Activated T-helper 17 cell treated with anti-CD3 and anti-CD28 coated beads, Interleukin-2, amount 50 U/mL, for 72 hours (primary cell): ENCODE results near the gene RPS6KB2. TPM values are rescaled to one million over a fixed set of nuclear protein-coding genes. Genes with fewer than 3 reads are reported as not detected.
"Not testable (repeated sequence)": the region's sequence is repeated elsewhere in the genome, so short reads cannot be mapped to it uniquely, and the experiment has no call there.

Experiments used
- ATAC-seq: fragments of 150-1000 bp; cut with Tn5 transposase; replicated peaks from 2 replicates; pipeline ENCODE4 v1.10.0; 2021; ENCODE audit warnings: mild to moderate bottlenecking, moderate library complexity
- H3K27ac Mint-ChIP-seq: one replicate; pipeline ENCODE4 v1.8.0; 2022; ENCODE audit warnings: mixed read lengths
- H3K27me3 Mint-ChIP-seq: one replicate; pipeline ENCODE4 v1.8.0; 2022; ENCODE audit warnings: mixed read lengths
- H3K36me3 Mint-ChIP-seq: one replicate; pipeline ENCODE4 v1.8.0; 2022; ENCODE audit warnings: low read depth, mild to moderate bottlenecking, mixed read lengths
- H3K4me1 Mint-ChIP-seq: one replicate; pipeline ENCODE4 v1.8.0; 2022; ENCODE audit warnings: mixed read lengths
- H3K4me3 Mint-ChIP-seq: one replicate; pipeline ENCODE4 v1.8.0; 2022; ENCODE audit warnings: mild to moderate bottlenecking, mixed read lengths
- H3K9me3 Mint-ChIP-seq: one replicate; pipeline ENCODE4 v1.8.0; 2022; ENCODE audit warnings: mixed read lengths
- total RNA-seq, 2 donors: library from RNA; stranded (reverse); gene quantifications; one replicate each; pipeline ENCODE4 v1.2.3, GENCODE V29; 2022

Gene RPS6KB2
- total RNA-seq, 2 donors from 2014 or later: 62.3 to 63.0 TPM

- H3K36me3 Mint-ChIP-seq: peaks cover 51% of the 10 kb centered on the region
- H3K27ac Mint-ChIP-seq: no peak overlapping the region
- no peak for ATAC-seq
- H3K4me3 Mint-ChIP-seq: peak overlapping the region; percentile 89
- peaks cover 25% of the 10 kb centered on the region for H3K4me1 Mint-ChIP-seq
- no peaks in the 10 kb centered on the region for H3K9me3 Mint-ChIP-seq
- H3K27me3 Mint-ChIP-seq: no peaks in the 10 kb centered on the region
Observed at GRCh38 chr11:67393437-67393836, 34.9 kb upstream of the RPS6KB2 start.

GRCh38 chr11:67393990-67394389 is 34.3 kb upstream of the RPS6KB2 start:
- H3K4me1 Mint-ChIP-seq: peaks cover 24% of the 10 kb centered on the region
- ATAC-seq: no peak

GRCh38 chr11:67395555-67396258 is 32.6 kb upstream of the RPS6KB2 start:
- Mint-ChIP-seq H3K9me3 (no peaks in the 10 kb centered on the region), H3K36me3 (peaks cover 74% of the 10 kb centered on the region), H3K27ac (no peak overlapping the region), H3K4me1 (peaks cover 15% of the 10 kb centered on the region), H3K4me3 (no peak overlapping the region), H3K27me3 (no peaks in the 10 kb centered on the region)
- ATAC-seq: no peak

More at GRCh38 chr11:67393990-67394389, 34.3 kb upstream of the RPS6KB2 start:
- Mint-ChIP-seq H3K27me3 (no peaks in the 10 kb centered on the region), H3K36me3 (peaks cover 57% of the 10 kb centered on the region), H3K4me3 (peak overlapping the region; percentile 89), H3K9me3 (no peaks in the 10 kb centered on the region), H3K27ac (no peak overlapping the region)

- Mint-ChIP-seq H3K27ac (peak overlapping the region; percentile 87), H3K36me3 (peaks cover 77% of the 10 kb centered on the region), H3K4me3 (no peak overlapping the region), H3K4me1 (peaks cover 15% of the 10 kb centered on the region), H3K9me3 (no peaks in the 10 kb centered on the region), H3K27me3 (no peaks in the 10 kb centered on the region)
- ATAC-seq: no peak
Observed at GRCh38 chr11:67396259-67396581, 32.1 kb upstream of the RPS6KB2 start.

GRCh38 chr11:67396587-67397389 is 31.5 kb upstream of the RPS6KB2 start:
- no peak for ATAC-seq
- peak overlapping the region; percentile 52 for H3K4me3 Mint-ChIP-seq
- no peaks in the 10 kb centered on the region for H3K27me3 Mint-ChIP-seq
- peaks cover 77% of the 10 kb centered on the region for H3K36me3 Mint-ChIP-seq
- H3K4me1 Mint-ChIP-seq: peaks cover 15% of the 10 kb centered on the region
- H3K9me3 Mint-ChIP-seq: no peaks in the 10 kb centered on the region
- H3K27ac Mint-ChIP-seq: peak overlapping the region; percentile 87

GRCh38 chr11:67397536-67397935 is 30.8 kb upstream of the RPS6KB2 start:
- H3K27ac Mint-ChIP-seq: peak overlapping the region; percentile 87
- H3K4me1 Mint-ChIP-seq: peaks cover 13% of the 10 kb centered on the region
- ATAC-seq: no peak
- H3K4me3 Mint-ChIP-seq: peak overlapping the region; percentile 52
- peaks cover 73% of the 10 kb centered on the region for H3K36me3 Mint-ChIP-seq
- H3K27me3 Mint-ChIP-seq: no peaks in the 10 kb centered on the region
- no peaks in the 10 kb centered on the region for H3K9me3 Mint-ChIP-seq

GRCh38 chr11:67397986-67398660 is 30.2 kb upstream of the RPS6KB2 start:
- ATAC-seq: no peak
- H3K4me1 Mint-ChIP-seq: peaks cover 10% of the 10 kb centered on the region
- no peaks in the 10 kb centered on the region for H3K27me3 Mint-ChIP-seq
- H3K4me3 Mint-ChIP-seq: peak overlapping the region; percentile 52
- H3K9me3 Mint-ChIP-seq: no peaks in the 10 kb centered on the region
- peak overlapping the region; percentile 87 for H3K27ac Mint-ChIP-seq
- peaks cover 70% of the 10 kb centered on the region for H3K36me3 Mint-ChIP-seq

GRCh38 chr11:67398661-67399563 is 29.4 kb upstream of the RPS6KB2 start:
- H3K36me3 Mint-ChIP-seq: peaks cover 68% of the 10 kb centered on the region
- no peaks in the 10 kb centered on the region for H3K27me3 Mint-ChIP-seq
- peaks cover 10% of the 10 kb centered on the region for H3K4me1 Mint-ChIP-seq
- ATAC-seq: no peak
- H3K4me3 Mint-ChIP-seq: peak overlapping the region; percentile 84
- H3K9me3 Mint-ChIP-seq: no peaks in the 10 kb centered on the region
- H3K27ac Mint-ChIP-seq: no peak overlapping the region

- Mint-ChIP-seq H3K36me3 (peaks cover 71% of the 10 kb centered on the region), H3K9me3 (no peaks in the 10 kb centered on the region), H3K4me1 (peaks cover 10% of the 10 kb centered on the region), H3K27me3 (no peaks in the 10 kb centered on the region), H3K27ac (peak overlapping the region; percentile 82), H3K4me3 (peak overlapping the region; percentile 84)
- ATAC-seq: no peak
Observed at GRCh38 chr11:67400251-67400941, 27.9 kb upstream of the RPS6KB2 start.

GRCh38 chr11:67400942-67401494 is 27.3 kb upstream of the RPS6KB2 start:
- Mint-ChIP-seq H3K4me3 (peak overlapping the region; percentile 84), H3K36me3 (peaks cover 76% of the 10 kb centered on the region), H3K9me3 (no peaks in the 10 kb centered on the region), H3K4me1 (peaks cover 10% of the 10 kb centered on the region), H3K27ac (peak overlapping the region; percentile 82), H3K27me3 (no peaks in the 10 kb centered on the region)
- peak; percentile 0 for ATAC-seq

GRCh38 chr11:67401495-67402191 is 26.7 kb upstream of the RPS6KB2 start, which contains the start of gene PPP1CA:
TSS of gene PPP1CA (minus strand) at chr11:67401858. CDS start at chr11:67401782, 76 bp downstream.
- H3K4me3 Mint-ChIP-seq: peak within 1 kb of the TSS; percentile 98
- peaks cover 16% of the 10 kb centered on the region for H3K4me1 Mint-ChIP-seq
- H3K27me3 Mint-ChIP-seq: no peaks in the 10 kb centered on the region
- peak; percentile 76 for ATAC-seq
- H3K36me3 Mint-ChIP-seq: peaks cover 76% of the 10 kb centered on the region
- H3K9me3 Mint-ChIP-seq: no peaks in the 10 kb centered on the region
- peak within 1 kb of the TSS; percentile 82 for H3K27ac Mint-ChIP-seq

GRCh38 chr11:67402192-67402839 is 26.0 kb upstream of the RPS6KB2 start:
- Mint-ChIP-seq H3K4me1 (peaks cover 16% of the 10 kb centered on the region), H3K36me3 (peaks cover 76% of the 10 kb centered on the region), H3K4me3 (peak overlapping the region; percentile 98)
- ATAC-seq, H3K27ac Mint-ChIP-seq, H3K9me3 Mint-ChIP-seq, H3K27me3 Mint-ChIP-seq: not testable (repeated sequence)
